CD4-positive, alpha-beta T cell treated with Interleukin-21 for 1 hour (primary cell): Measurements from ENCODE around the gene GPNMB.
"Not testable (repeated sequence)": the region's sequence is repeated elsewhere in the genome, so short reads cannot be mapped to it uniquely, and the experiment has no call there.

Experiments
- DNase-seq: peaks from one replicate; pipeline ENCODE4 v3.0.0-alpha.2; 2020

GPNMB gene

DNA sequence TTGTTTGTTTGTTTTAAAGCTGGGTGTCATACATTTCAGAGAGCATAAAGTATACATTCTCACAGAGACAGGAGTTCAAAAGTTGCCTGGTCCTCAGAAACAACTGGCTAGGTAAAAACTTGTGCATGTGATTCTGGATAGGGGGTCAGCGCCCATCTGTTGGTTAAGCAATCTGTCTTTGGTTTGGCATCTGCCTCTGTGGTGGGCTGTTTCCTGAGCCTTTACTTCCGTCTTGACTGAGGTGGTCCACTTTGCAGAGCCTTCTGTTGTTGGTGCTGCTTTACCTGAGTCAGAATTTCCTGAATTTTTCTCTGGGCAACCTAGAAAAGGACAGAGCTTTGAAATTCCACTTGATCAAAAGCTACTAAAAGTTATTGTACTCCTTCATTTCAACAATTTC is 65.6 kb downstream of the GPNMB start:
- not testable (repeated sequence) for DNase-seq

DNA sequence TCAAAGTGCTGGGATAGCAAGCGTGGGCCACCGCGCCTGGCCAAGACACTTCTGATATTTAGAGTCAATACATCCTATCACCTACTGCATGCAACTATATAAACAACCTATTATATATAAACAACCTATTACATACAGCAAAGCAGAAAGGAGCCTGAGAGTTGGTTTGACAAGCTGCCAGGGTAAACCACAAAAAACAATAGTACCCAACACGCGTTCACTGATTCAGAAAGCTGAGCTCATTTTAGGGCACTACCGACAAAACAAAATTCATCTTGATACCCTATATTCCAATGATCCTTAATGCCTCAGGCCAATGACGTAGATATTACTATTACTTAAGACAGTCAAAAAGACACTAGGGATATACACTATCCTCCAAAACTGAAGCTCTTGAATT is 68.8 kb downstream of the GPNMB start:
- DNase-seq: no peak
